H4 (cell line): ENCODE measurements around the gene CDK5. TPM values are rescaled to one million over a fixed set of nuclear protein-coding genes. Genes with fewer than 3 reads are reported as not detected.
"Not testable (repeated sequence)": the region's sequence is repeated elsewhere in the genome, so short reads cannot be mapped to it uniquely, and the experiment has no call there.

Experiments
- DNase-seq: peaks from one replicate; pipeline ENCODE4 v3.0.0-alpha.2; 2015; ENCODE audit warnings: low spot score
- total RNA-seq: library from RNA; depleted of rRNA; stranded (reverse); fragments of >200 nt; shearing (Covaris generic); gene quantifications from 2 replicates; pipeline ENCODE4 v1.2.3, GENCODE V29; 2014; rRNA removed

The CDK5 gene
- total RNA-seq, 1 experiment from 2014 or later: 46.0 TPM

- no peak for DNase-seq
These were observed 41.7 kb downstream of the CDK5 start for GRCh38 chr7:151015967-151016366.

- DNase-seq: no peak
These were observed 42.7 kb downstream of the CDK5 start for GRCh38 chr7:151014950-151015349.

- DNase-seq: no peak
These were observed 43.8 kb downstream of the CDK5 start for GRCh38 chr7:151013733-151014497.

- DNase-seq: no peak
These were observed 44.4 kb downstream of the CDK5 start for GRCh38 chr7:151013356-151013732.

GRCh38 chr7:151012911-151013347 is 44.8 kb downstream of the CDK5 start:
- DNase-seq: no peak

- peak; percentile 79 for DNase-seq
These were observed 45.5 kb downstream of the CDK5 start for GRCh38 chr7:151012031-151012692.

GRCh38 chr7:151011616-151012015 is 46.1 kb downstream of the CDK5 start:
- not testable (repeated sequence) for DNase-seq

- DNase-seq: no peak
These were observed 46.6 kb downstream of the CDK5 start for GRCh38 chr7:151011097-151011409.

GRCh38 chr7:151010307-151011096 is 47.2 kb downstream of the CDK5 start:
- DNase-seq: no peak

- no peak for DNase-seq
These were observed 47.7 kb downstream of the CDK5 start for GRCh38 chr7:151010037-151010306.

- DNase-seq: no peak
These were observed 48.2 kb downstream of the CDK5 start for GRCh38 chr7:151009327-151010036.

GRCh38 chr7:151008511-151009323 is 49.0 kb downstream of the CDK5 start:
- no peak for DNase-seq

- DNase-seq: no peak
These were observed 49.6 kb downstream of the CDK5 start for GRCh38 chr7:151008143-151008510.

GRCh38 chr7:151007469-151007898 is 50.2 kb downstream of the CDK5 start:
- no peak for DNase-seq

GRCh38 chr7:151006590-151007300 is 51.0 kb downstream of the CDK5 start:
- no peak for DNase-seq

GRCh38 chr7:151005566-151005965 is 52.1 kb downstream of the CDK5 start:
- no peak for DNase-seq

Other genes starting within 250 kb of the CDK5 start
- gene AOC1, start 205.4 kb downstream of the CDK5 start, total RNA-seq: 0.31 TPM in 1 of 2 replicates, not detected in the other
- gene KCNH2, start 79.6 kb downstream of the CDK5 start, total RNA-seq: 0.58 and 0.84 TPM in 2 replicates
- 0.29 and 0.60 TPM in 2 replicates for gene NOS3, start 66.9 kb downstream of the CDK5 start, total RNA-seq
- gene ATG9B, start 33.4 kb downstream of the CDK5 start, total RNA-seq: 0.17 TPM in 1 of 2 replicates, not detected in the other
- gene ABCB8, start 29.4 kb downstream of the CDK5 start, total RNA-seq: 25.2 and 26.5 TPM in 2 replicates
- 0.10 TPM in 1 of 2 replicates, not detected in the other for gene ASIC3, start 9.4 kb downstream of the CDK5 start, total RNA-seq
- 61.6 and 82.9 TPM in 2 replicates for gene SLC4A2, start 1.7 kb upstream of the CDK5 start, total RNA-seq
- 70.0 and 100 TPM in 2 replicates for gene FASTK, start 22.9 kb upstream of the CDK5 start, total RNA-seq
- gene TMUB1, start 25.6 kb upstream of the CDK5 start, total RNA-seq: 37.1 and 37.3 TPM in 2 replicates
- gene AGAP3, start 28.6 kb upstream of the CDK5 start, total RNA-seq: 26.1 and 36.6 TPM in 2 replicates
- not detected in 2 replicates for gene GBX1, start 109.8 kb upstream of the CDK5 start, total RNA-seq
- not detected in 2 replicates for gene ASB10, start 129.4 kb upstream of the CDK5 start, total RNA-seq
- 0.64 TPM in 1 of 2 replicates, not detected in the other for gene H2BK1, start 152.6 kb upstream of the CDK5 start, total RNA-seq
- 88.1 and 92.4 TPM in 2 replicates for gene ABCF2, start 169.3 kb upstream of the CDK5 start, total RNA-seq
- 26.0 and 32.9 TPM in 2 replicates for gene CHPF2, start 174.6 kb upstream of the CDK5 start, total RNA-seq
- 35.5 and 35.9 TPM in 2 replicates for gene SMARCD3, start 190.8 kb upstream of the CDK5 start, total RNA-seq